HL-60/S4 treated with retinoic acid at 250 ng/mL for 4 days and 3 days (cell line): Measurements from ENCODE around the gene HMCN1.

Experiments
- in situ Hi-C: fragments of 300-500 bp; cut with MboI; formaldehyde crosslinking; loops from 2 replicates; pipeline ENCODE4 v1.7.0; 2022; ENCODE audit warnings: low sequenced_read_pairs

The HMCN1 gene

DNA sequence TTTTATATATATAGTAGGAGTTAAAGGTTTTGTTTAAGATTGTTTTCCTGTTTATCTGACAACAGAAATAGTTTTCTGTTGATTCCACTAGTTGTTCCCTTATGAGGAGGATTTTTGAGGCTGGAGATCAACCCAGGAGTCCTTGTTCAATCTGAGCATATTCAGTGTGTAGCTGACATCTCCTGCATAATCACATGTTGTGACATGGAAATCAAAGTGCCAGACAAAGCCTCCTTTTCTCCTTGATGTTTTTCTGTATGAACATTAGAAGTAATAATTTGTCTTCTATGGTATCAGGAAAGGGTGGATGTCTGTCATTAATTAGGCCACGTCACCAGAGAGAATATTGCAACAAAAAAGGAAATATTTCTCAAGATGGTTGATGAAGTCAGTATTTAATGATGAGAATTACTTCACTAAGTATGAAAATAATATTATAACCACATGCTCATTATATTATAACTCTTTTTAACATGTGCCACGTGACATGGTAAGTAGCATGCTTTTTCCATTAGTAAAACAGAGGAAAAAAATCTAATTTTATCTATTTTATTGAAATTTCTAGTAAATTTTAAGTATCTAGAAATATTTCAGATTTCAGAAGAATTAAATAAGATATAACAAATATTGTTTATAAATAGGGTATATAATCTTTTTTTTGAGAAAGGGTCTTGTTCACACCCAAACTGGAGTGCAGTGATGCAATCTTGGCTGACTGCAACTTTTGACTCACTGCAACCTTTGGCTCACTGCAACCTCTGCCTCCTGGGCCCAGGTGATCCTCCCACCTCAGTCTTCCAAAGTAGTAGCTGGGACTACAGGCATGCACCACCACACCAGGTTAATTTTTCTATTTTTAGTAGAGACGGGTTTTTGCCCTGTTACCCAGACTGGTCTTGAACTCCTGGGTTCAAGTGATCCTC is 223.5 kb downstream of the HMCN1 start:
- in situ Hi-C loops, result no loop called here

- in situ Hi-C loops, result no loop called here
Observed at GRCh38 chr1:185960422-185961321, 226.5 kb downstream of the HMCN1 start.

GRCh38 chr1:185961664-185962063 is 227.5 kb downstream of the HMCN1 start:
- in situ Hi-C loops, result no loop called here

DNA sequence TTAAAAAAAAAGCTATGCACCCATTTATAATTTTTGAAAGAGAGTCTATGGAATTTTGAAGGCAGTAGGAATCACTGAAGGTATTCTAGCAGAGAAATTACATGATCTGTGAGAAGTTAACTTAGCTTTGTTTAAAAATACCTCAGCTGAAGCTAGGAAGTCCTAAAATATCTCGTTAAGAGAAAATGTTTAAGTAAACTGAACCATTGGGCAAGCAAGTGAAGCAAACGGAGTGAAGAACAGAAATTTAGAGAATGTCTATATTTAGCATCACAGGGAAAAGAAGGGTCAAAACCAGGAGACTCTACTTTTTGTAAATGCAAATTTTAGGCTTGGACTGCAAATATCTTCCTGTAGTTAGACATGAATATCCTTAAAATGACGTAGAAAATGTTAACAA is 230.8 kb downstream of the HMCN1 start:
- in situ Hi-C loops, result no loop called here

- in situ Hi-C loops, result no loop called here
Observed at GRCh38 chr1:185965870-185966269, 231.7 kb downstream of the HMCN1 start.

DNA sequence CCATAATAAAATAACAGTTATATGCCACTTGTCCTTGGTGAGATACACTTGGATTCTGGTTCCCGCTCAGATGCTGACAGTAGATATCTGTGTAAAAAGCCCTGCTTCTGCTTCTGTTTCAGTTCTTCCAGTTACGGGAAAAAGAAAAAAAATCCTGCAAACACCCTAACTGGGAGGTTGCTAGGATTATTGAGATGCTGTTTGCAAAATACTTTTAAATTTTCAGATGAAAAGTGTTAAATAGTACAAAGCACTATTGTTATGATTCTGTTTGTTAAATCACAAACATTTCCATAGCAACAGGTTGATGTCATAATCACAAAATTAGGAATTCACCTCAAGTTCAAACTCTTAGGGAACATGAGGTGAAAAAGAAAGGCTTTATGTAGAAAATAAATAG is 232.3 kb downstream of the HMCN1 start:
- in situ Hi-C loops, result no loop called here

GRCh38 chr1:185969028-185969427 is 234.8 kb downstream of the HMCN1 start:
- in situ Hi-C loops, result no loop called here

DNA sequence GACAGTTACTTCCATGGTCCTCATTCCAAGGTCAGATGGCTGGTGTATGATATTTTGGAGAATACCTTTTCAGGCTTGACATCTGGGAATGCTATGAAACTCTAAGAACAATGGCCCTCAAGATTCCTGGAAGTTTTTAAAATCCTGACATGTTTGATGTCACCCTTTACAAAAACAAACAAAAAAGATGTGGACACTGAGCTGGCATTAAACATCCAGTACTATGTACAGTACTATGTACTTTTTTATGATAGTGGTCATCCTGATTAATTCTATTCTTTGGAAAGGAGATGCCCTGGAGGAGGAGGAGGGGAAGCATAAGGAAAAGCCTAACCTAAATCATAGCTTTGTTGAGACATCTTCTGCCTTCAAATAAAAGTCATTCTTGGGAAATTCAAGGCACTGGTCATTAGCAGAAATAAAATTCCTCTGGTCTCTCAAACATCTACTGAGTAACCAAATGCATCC is 235.4 kb downstream of the HMCN1 start:
- in situ Hi-C loops, result no loop called here

DNA sequence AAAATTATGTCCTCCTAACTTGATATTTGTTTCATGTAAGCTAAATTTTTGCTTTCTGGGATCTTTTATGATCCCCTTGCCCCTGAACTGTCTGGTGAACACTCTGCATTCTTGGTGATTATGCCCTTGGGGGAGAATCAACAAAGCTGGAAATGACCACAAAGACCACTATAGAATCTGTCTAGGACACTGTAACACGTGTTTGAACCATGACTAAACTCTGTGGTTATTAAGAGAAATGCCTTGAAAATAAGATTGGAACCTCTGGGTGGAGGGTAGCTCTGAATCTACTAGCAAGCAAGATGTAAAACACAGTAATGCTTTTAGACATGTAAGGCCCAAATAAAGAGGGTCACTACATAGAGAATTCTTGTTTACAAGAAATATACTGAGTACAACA is 237.5 kb downstream of the HMCN1 start:
- in situ Hi-C loops, result no loop called here

GRCh38 chr1:185972096-185972850 is 238.1 kb downstream of the HMCN1 start:
- in situ Hi-C loops, result no loop called here

DNA sequence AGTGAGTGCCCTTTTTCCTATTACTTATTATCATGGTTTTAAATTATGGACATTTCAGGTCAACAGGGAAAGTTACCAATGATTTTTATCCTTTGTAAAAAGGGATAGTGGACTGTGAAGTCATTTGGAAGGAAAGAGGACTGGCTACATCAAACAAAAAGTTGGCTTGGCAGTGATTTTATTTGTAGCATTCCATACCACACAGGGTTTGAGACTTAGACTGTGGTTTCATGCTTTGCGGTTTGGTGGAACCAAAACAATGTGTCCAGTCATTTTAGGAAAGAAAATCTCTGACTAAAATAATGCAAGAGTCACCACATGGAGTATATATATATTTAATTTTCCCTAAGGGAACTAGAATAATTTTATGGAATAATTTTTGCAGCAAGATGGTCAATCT is 239.5 kb downstream of the HMCN1 start:
- in situ Hi-C loops, result no loop called here

- in situ Hi-C loops, result no loop called here
Observed at GRCh38 chr1:185974367-185975170, 240.4 kb downstream of the HMCN1 start.

- in situ Hi-C loops, result no loop called here
Observed at GRCh38 chr1:185980891-185981290, 246.7 kb downstream of the HMCN1 start.

DNA sequence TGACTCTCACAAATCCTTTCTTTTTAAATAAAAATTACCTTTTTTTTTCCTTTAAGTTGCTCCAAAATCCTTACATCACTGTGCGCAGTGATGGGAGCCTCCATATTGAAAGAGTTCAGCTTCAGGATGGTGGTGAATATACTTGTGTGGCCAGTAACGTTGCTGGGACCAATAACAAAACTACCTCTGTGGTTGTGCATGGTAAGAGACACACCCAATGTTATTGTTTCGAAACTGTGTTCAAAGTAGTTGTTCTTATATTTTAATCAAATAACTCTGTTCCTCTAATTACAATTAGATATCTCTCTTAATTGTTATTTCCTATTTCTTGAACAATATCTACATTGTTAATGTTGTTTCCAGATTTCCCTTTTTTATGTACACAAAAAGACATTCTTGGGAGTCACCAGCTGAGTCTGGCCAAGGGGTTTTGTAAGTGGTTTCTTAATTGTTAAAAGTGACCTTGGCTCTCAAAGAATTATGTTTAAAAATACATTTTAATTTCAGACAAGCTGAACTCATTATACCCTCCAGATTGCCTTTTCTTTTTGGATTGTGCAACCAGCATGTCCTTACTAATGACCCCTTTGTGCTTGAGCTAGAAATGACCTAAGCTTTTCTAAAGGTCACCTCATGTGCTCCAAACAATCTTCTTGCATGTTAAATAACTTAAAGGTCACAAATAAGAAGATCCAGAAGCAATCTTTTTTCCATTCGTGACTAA is 250.1 kb downstream of the HMCN1 start:
- in situ Hi-C loops, result no loop called here

DNA sequence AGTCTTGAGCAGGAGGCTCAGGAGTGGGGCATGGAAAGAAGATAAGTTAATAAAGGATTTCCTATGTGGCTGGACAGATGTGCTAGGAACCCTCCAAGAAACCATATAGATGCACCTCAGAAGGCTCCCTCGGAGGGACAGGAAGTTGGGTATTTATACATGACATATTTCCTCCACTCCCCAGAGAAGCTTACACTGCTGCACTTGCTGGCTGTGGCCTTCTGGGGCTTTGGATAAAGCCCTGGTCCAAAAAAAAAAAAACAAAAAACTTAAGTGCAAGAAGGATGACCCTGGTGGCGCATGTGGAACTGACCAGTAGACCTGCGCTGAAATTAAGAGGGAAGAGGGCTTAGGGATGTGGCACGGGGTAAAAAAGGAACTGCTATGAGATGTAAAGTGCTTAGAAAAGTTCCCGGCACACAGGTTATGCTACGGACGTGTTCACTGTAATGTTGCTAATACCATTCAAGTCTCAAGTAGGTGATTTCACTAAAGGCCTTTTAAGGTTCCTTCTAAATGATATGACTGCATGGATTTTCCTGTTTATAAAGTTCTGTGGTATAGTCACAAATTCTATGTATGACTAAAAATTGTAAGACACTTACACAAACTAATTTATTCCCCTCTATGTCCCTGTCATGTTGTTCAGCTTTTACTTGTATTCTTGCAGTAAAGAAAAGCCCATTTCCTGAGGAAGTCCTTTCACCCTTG is 253.6 kb downstream of the HMCN1 start:
- in situ Hi-C loops, result no loop called here

GRCh38 chr1:185990565-185990964 is 256.4 kb downstream of the HMCN1 start:
- in situ Hi-C loops, result no loop called here

DNA sequence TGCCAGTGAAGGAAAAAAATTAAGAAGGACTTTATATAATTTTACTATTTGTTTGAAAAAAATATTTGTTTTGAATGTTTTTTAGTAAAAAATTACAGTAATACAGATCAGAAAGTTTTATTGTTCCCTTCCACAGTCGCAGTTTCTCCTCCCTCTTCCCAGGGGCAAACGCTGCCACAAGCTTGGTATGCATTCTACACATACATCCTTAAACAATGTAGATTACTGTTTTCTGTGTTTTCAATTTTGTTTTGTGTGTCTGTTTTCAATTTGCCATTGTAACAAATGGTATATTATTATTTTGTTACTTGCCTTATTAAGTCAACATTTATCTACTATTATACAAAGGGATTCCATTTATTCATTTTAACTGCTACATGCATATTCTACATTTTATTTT is 257.1 kb downstream of the HMCN1 start:
- in situ Hi-C loops, result no loop called here

GRCh38 chr1:185996211-185996610 is 262.0 kb downstream of the HMCN1 start:
- in situ Hi-C loops, result no loop called here

- in situ Hi-C loops, result no loop called here
Observed at GRCh38 chr1:185998391-185998790, 264.2 kb downstream of the HMCN1 start.
